Measurements from ENCODE around the gene HSPA12B.
A peak's percentile ranks its signal among the peaks of the same experiment; 100 is the strongest.

HSPA12B gene

GRCh38 chr20:3732327-3733118 is at the start of gene HSPA12B:
TSS of gene HSPA12B (plus strand) at chr20:3732685. CDS start at chr20:3738675, 5,990 bp downstream.
- TF ChIP-seq CTCF (IDR thresholded peaks at IDR 0.05; ENCODE audit: poor library complexity, severe bottlenecking), result no peak
- Histone ChIP-seq H3K27me3 (ENCODE audit: insufficient read depth, poor library complexity, severe bottlenecking) (no peaks in the 10 kb centered on the region), H3K4me3 (ENCODE audit: severe bottlenecking) (no peak within 1 kb of the TSS), H3K9me3 (ENCODE audit: severe bottlenecking) (no peaks in the 10 kb centered on the region), H3K36me3 (ENCODE audit: low read depth) (no peaks in the 10 kb centered on the region), H3K4me1 (ENCODE audit: insufficient read depth, poor library complexity, severe bottlenecking) (peaks cover 13% of the 10 kb centered on the region), H3K27ac (ENCODE audit: poor library complexity, severe bottlenecking) (no peak within 1 kb of the TSS)
- ATAC-seq (ENCODE audit: low read depth), result no peak
- DNase-seq (ENCODE audit: low spot score), result no peak

GRCh38 chr20:3685341-3685740 is 47.1 kb upstream of the HSPA12B start:
- ATAC-seq (ENCODE audit: low read depth) (no peak), DNase-seq (ENCODE audit: low spot score) (no peak)
- no peak for TF ChIP-seq CTCF (IDR thresholded peaks at IDR 0.05; ENCODE audit: poor library complexity, severe bottlenecking)
- Histone ChIP-seq H3K9me3 (ENCODE audit: severe bottlenecking) (no peaks in the 10 kb centered on the region), H3K27ac (ENCODE audit: poor library complexity, severe bottlenecking) (no peak overlapping the region), H3K4me1 (ENCODE audit: insufficient read depth, poor library complexity, severe bottlenecking) (no peaks in the 10 kb centered on the region), H3K4me3 (ENCODE audit: severe bottlenecking) (no peak overlapping the region), H3K36me3 (ENCODE audit: low read depth) (no peaks in the 10 kb centered on the region), H3K27me3 (ENCODE audit: insufficient read depth, poor library complexity, severe bottlenecking) (peaks cover 15% of the 10 kb centered on the region)

GRCh38 chr20:3686421-3686820 is 46.1 kb upstream of the HSPA12B start:
- Histone ChIP-seq H3K27me3 (ENCODE audit: insufficient read depth, poor library complexity, severe bottlenecking) (peaks cover 10% of the 10 kb centered on the region), H3K4me1 (ENCODE audit: insufficient read depth, poor library complexity, severe bottlenecking) (no peaks in the 10 kb centered on the region), H3K27ac (ENCODE audit: poor library complexity, severe bottlenecking) (no peak overlapping the region), H3K36me3 (ENCODE audit: low read depth) (no peaks in the 10 kb centered on the region), H3K4me3 (ENCODE audit: severe bottlenecking) (no peak overlapping the region), H3K9me3 (ENCODE audit: severe bottlenecking) (no peaks in the 10 kb centered on the region)
- DNase-seq (ENCODE audit: low spot score) (no peak), ATAC-seq (ENCODE audit: low read depth) (no peak)
- no peak for TF ChIP-seq CTCF (IDR thresholded peaks at IDR 0.05; ENCODE audit: poor library complexity, severe bottlenecking)

GRCh38 chr20:3686867-3687321 is 45.6 kb upstream of the HSPA12B start:
- Histone ChIP-seq H3K36me3 (ENCODE audit: low read depth) (no peaks in the 10 kb centered on the region), H3K9me3 (ENCODE audit: severe bottlenecking) (no peaks in the 10 kb centered on the region), H3K4me3 (ENCODE audit: severe bottlenecking) (no peak overlapping the region), H3K4me1 (ENCODE audit: insufficient read depth, poor library complexity, severe bottlenecking) (no peaks in the 10 kb centered on the region), H3K27me3 (ENCODE audit: insufficient read depth, poor library complexity, severe bottlenecking) (peaks cover 5% of the 10 kb centered on the region), H3K27ac (ENCODE audit: poor library complexity, severe bottlenecking) (no peak overlapping the region)
- ATAC-seq (ENCODE audit: low read depth) (peak; percentile 60), DNase-seq (ENCODE audit: low spot score) (no peak)
- peak; percentile 8 for TF ChIP-seq CTCF (IDR thresholded peaks at IDR 0.05; ENCODE audit: poor library complexity, severe bottlenecking)

- Histone ChIP-seq H3K9me3 (ENCODE audit: severe bottlenecking) (no peaks in the 10 kb centered on the region), H3K27me3 (ENCODE audit: insufficient read depth, poor library complexity, severe bottlenecking) (no peaks in the 10 kb centered on the region), H3K27ac (ENCODE audit: poor library complexity, severe bottlenecking) (no peak overlapping the region), H3K4me3 (ENCODE audit: severe bottlenecking) (no peak overlapping the region), H3K4me1 (ENCODE audit: insufficient read depth, poor library complexity, severe bottlenecking) (no peaks in the 10 kb centered on the region), H3K36me3 (ENCODE audit: low read depth) (no peaks in the 10 kb centered on the region)
- DNase-seq (ENCODE audit: low spot score) (no peak), ATAC-seq (ENCODE audit: low read depth) (0 out of 3 replicates have a peak, but pooled peaks have one; percentile 28)
- TF ChIP-seq CTCF (IDR thresholded peaks at IDR 0.05; ENCODE audit: poor library complexity, severe bottlenecking), result no peak
Observed at GRCh38 chr20:3687655-3688054, 44.8 kb upstream of the HSPA12B start.

All from RWPE2 (cell line).